HepG2 (cell line): ENCODE data around the gene RNASE13. TPM values are rescaled to one million over a fixed set of nuclear protein-coding genes. Genes with fewer than 3 reads are reported as not detected.

ENCODE experiments used
- ARNT2 ChIP-seq: sonication (generic); formaldehyde crosslinking; IDR thresholded peaks from 2 replicates; pipeline ENCODE4 v1.8.0; 2022; ENCODE audit warnings: mild to moderate bottlenecking, low read depth, missing genetic modification reagents, moderate library complexity
- CBX2 ChIP-seq, 2 experiments: fragments of 200-600 bp in 1 of 2; sonication (generic); formaldehyde crosslinking in 1 of 2; IDR thresholded peaks; 2 replicates each; pipeline versions ENCODE4 v1.7.0 to v1.8.1; 2018 to 2022; ENCODE audit warnings: low read depth in 2 of 2, low read length in 1 of 2, mild to moderate bottlenecking in 1 of 2, missing genetic modification reagents in 1 of 2
- CCAR2 ChIP-seq: fragments of 200-400 bp; formaldehyde crosslinking; optimal IDR thresholded peaks from 2 replicates; pipeline ENCODE3; 2018; ENCODE audit warnings: low read depth, mild to moderate bottlenecking, low read length, moderate library complexity
- CHCHD3 ChIP-seq: sonication (generic); formaldehyde crosslinking; IDR thresholded peaks from 2 replicates; pipeline ENCODE4 v1.8.0; 2022; ENCODE audit warnings: mild to moderate bottlenecking, missing genetic modification reagents, moderate library complexity
- DPF2 ChIP-seq: sonication (generic); formaldehyde crosslinking; IDR thresholded peaks from 2 replicates; pipeline ENCODE4 v1.4.0; 2020; ENCODE audit warnings: mild to moderate bottlenecking, low read depth, missing genetic modification reagents, borderline replicate concordance
- ETV5 ChIP-seq: IDR thresholded peaks from 2 replicates; pipeline ENCODE4 v1.6.1; 2018; ENCODE audit warnings: missing biosample characterization, missing genetic modification reagents, inconsistent platforms, borderline replicate concordance
- KDM5A ChIP-seq: fragments of 200-600 bp; sonication (generic); IDR thresholded peaks from 2 replicates; pipeline ENCODE4 v1.7.0; 2018; ENCODE audit warnings: antibody characterized with exemption, mild to moderate bottlenecking, low read length, borderline replicate concordance
- MEF2D ChIP-seq: sonication (generic); formaldehyde crosslinking; IDR thresholded peaks from 2 replicates; pipeline ENCODE4 v1.5.1; 2020; ENCODE audit warnings: mild to moderate bottlenecking, missing genetic modification reagents
- MLLT10 ChIP-seq: sonication (generic); formaldehyde crosslinking; IDR thresholded peaks from 2 replicates; pipeline ENCODE4 v1.4.0; 2020; ENCODE audit warnings: missing genetic modification reagents
- PAXIP1 ChIP-seq: sonication (generic); formaldehyde crosslinking; conservative IDR thresholded peaks from 2 replicates; pipeline ENCODE4 v1.4.0; 2020; ENCODE audit warnings: mild to moderate bottlenecking, missing genetic modification reagents, moderate library complexity
- POLR2A ChIP-seq, 2 experiments: IDR thresholded peaks; 2 replicates each; pipeline ENCODE4 v1.6.1; 2011; ENCODE audit warnings: low read depth in 2 of 2, low read length in 2 of 2, mild to moderate bottlenecking in 1 of 2, moderate library complexity in 1 of 2; ENCODE audit not compliant: insufficient read depth in 1 of 2
- RFXAP ChIP-seq: sonication (generic); formaldehyde crosslinking; IDR thresholded peaks from 2 replicates; pipeline ENCODE4 v1.4.0; 2020; ENCODE audit warnings: missing genetic modification reagents, borderline replicate concordance
- SP4 ChIP-seq: sonication (generic); formaldehyde crosslinking; IDR thresholded peaks from 2 replicates; pipeline ENCODE4 v1.8.1; 2023; ENCODE audit warnings: mild to moderate bottlenecking, missing genetic modification reagents
- ZNF256 ChIP-seq: sonication (generic); formaldehyde crosslinking; conservative IDR thresholded peaks from 2 replicates; pipeline ENCODE4 v1.4.0; 2020; ENCODE audit warnings: missing genetic modification reagents
- ZNF768 ChIP-seq: sonication (generic); formaldehyde crosslinking; IDR thresholded peaks from 2 replicates; pipeline ENCODE4 v1.4.0; 2020; ENCODE audit warnings: missing genetic modification reagents
- polyA plus RNA-seq, 8 experiments: library from polyadenylated mRNA; depleted of rRNA in 3 of 8; stranded (reverse) in 7 of 8; unstranded in 1 of 8; fragments of >200 nt; fragmentation: Illumina TruSeq in 4 of 8; extraction: Trizol in 4 of 8; gene quantifications; 2 replicates each; pipeline versions ENCODE4 v1.2.1 to v1.2.3, GENCODE V29; 2011 to 2016; ENCODE audit warnings: low read depth in 4 of 8, missing spikeins in 1 of 8, mixed read lengths in 1 of 8; ENCODE audit not compliant: insufficient read depth in 1 of 8
- total RNA-seq, 5 experiments: library from RNA; depleted of rRNA; stranded (reverse); fragments of >200 nt; fragmentation: Illumina TruSeq; extraction: Trizol; gene quantifications; 2 replicates each; pipeline ENCODE4 v1.2.3, GENCODE V29; 2016; ENCODE audit warnings: low read depth in 1 of 5
- TF ChIP-seq, protein P1 (sequence below): sonication (generic); formaldehyde crosslinking; IDR thresholded peaks from 2 replicates; pipeline ENCODE4 v1.5.0; 2020; ENCODE audit warnings: mild to moderate bottlenecking, missing genetic modification reagents, moderate library complexity
- TF ChIP-seq, protein P2 (sequence below): IDR thresholded peaks from 2 replicates; pipeline ENCODE4 v1.6.1; 2016; ENCODE audit warnings: missing compliant biosample characterization, missing genetic modification reagents, borderline replicate concordance

Gene RNASE13
- total and polyA plus RNA-seq, 2 of the 13 experiments (the other 11 are each of a cell fraction or from before 2014, with no cell fraction given) = 1.0 TPM; not detected in 1

- TF ChIP-seq PAXIP1 (peak; percentile 28; the same call in 1 of the 2 replicates), CBX2 (IDR thresholded peaks at IDR 0.05; ENCODE audit: low read depth, low read length) (no peak), CBX2 (CRISPR knock-in tag; IDR thresholded peaks at IDR 0.05; ENCODE audit: low read depth) (0 out of 2 replicates have a peak, but pooled peaks have one; percentile 62), POLR2A (IDR thresholded peaks at IDR 0.05; ENCODE audit: insufficient read depth in 1 of 2, low read depth in 2 of 2, low read length in 2 of 2) (peak; percentile 81 to 86), ETV5 (peak; percentile 84), ARNT2 (CRISPR knock-in tag) (peak; percentile 66; the same call in 1 of the 2 replicates), SP4 (CRISPR knock-in tag) (peak; percentile 77), CCAR2 (no peak), ZNF256 (CRISPR knock-in tag) (peak; percentile 78), RFXAP (CRISPR knock-in tag) (peak; percentile 38; the same call in 1 of the 2 replicates), KDM5A (peak; percentile 97), MLLT10 (CRISPR knock-in tag) (no peak), DPF2 (CRISPR knock-in tag) (no peak), CHCHD3 (CRISPR knock-in tag) (no peak), MEF2D (peak; percentile 24; the same call in 1 of the 2 replicates), ZNF768 (peak; percentile 56; the same call in 1 of the 2 replicates)
- TF ChIP-seq, protein P1, sequence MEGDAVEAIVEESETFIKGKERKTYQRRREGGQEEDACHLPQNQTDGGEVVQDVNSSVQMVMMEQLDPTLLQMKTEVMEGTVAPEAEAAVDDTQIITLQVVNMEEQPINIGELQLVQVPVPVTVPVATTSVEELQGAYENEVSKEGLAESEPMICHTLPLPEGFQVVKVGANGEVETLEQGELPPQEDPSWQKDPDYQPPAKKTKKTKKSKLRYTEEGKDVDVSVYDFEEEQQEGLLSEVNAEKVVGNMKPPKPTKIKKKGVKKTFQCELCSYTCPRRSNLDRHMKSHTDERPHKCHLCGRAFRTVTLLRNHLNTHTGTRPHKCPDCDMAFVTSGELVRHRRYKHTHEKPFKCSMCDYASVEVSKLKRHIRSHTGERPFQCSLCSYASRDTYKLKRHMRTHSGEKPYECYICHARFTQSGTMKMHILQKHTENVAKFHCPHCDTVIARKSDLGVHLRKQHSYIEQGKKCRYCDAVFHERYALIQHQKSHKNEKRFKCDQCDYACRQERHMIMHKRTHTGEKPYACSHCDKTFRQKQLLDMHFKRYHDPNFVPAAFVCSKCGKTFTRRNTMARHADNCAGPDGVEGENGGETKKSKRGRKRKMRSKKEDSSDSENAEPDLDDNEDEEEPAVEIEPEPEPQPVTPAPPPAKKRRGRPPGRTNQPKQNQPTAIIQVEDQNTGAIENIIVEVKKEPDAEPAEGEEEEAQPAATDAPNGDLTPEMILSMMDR = peak; percentile 79
- TF ChIP-seq, protein P2, sequence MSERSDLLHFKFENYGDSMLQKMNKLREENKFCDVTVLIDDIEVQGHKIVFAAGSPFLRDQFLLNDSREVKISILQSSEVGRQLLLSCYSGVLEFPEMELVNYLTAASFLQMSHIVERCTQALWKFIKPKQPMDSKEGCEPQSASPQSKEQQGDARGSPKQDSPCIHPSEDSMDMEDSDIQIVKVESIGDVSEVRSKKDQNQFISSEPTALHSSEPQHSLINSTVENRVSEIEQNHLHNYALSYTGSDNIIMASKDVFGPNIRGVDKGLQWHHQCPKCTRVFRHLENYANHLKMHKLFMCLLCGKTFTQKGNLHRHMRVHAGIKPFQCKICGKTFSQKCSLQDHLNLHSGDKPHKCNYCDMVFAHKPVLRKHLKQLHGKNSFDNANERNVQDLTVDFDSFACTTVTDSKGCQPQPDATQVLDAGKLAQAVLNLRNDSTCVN (CRISPR knock-in tag) = peak; percentile 35; the same call in 1 of the 2 replicates
These were observed 44.6 kb downstream of the RNASE13 start, which contains the start of gene METTL17 (continued) for GRCh38 chr14:20989787-20990600.
